Measurements from ENCODE around the gene ATP8B3.

GRCh38 chr19:1796395-1797142, 15.5 kb downstream of the ATP8B3 start:
- TF ChIP-seq GATA2 (IDR thresholded peaks at IDR 0.05; ENCODE audit: low read depth, low read length) (no peak), GATA3 (IDR thresholded peaks at IDR 0.05; ENCODE audit: low read depth, low read length) (no peak)

All from SH-SY5Y (cell line).